ENCODE measurements around the gene RPSA. TPM values are rescaled to one million over a fixed set of nuclear protein-coding genes. Genes with fewer than 3 reads are reported as not detected.
"Not testable (repeated sequence)": the region's sequence is repeated elsewhere in the genome, so short reads cannot be mapped to it uniquely, and the experiment has no call there.

The RPSA gene
- 1,277 and 1,831 TPM in 2 replicates for total RNA-seq (2014; rRNA removed; shearing (Covaris generic))

- H3K4me1 ChIP-seq (replicated peaks): peaks cover 12% of the 10 kb centered on the region
- H3K4me3 ChIP-seq: peak within 1 kb of the TSS; percentile 63
- no peaks in the 10 kb centered on the region for H3K9me3 ChIP-seq (replicated peaks)
- peak; percentile 93 to 94 for DNase-seq (ENCODE audit: low read depth in 1 of 2, low spot score in 2 of 2)
- peaks cover 48% of the 10 kb centered on the region for H3K36me3 ChIP-seq
- H3K27me3 ChIP-seq (replicated peaks): no peaks in the 10 kb centered on the region
- H3K27ac ChIP-seq: peak within 1 kb of the TSS; percentile 77
Measured at GRCh38 chr3:39406368-39407258, at the start of gene RPSA. RPSA (plus strand) TSS chr3:39406720; CDS start chr3:39407654, 934 bp downstream.

DNA sequence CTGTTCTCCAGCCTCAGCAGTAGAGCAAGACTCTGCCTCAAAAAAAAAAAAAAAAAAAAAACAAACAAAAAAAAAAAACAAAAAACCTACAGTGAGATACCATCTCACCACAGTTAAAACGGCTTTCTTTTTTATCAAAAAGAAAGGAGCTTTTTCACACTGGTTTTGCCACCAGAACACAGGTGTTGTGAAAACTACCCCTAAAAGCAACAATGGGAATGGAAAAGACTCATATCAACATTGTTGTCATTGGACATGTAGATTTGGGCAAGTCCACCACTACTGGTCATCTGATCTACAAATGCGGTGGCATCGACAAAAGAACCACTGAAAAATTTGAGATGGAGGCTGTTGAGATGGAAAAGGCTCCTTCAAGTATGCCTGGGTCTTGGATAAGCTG, 48.2 kb upstream of the RPSA start:
- H3K4me3 ChIP-seq: no peak overlapping the region
- no peaks in the 10 kb centered on the region for H3K27me3 ChIP-seq (replicated peaks)
- no peaks in the 10 kb centered on the region for H3K36me3 ChIP-seq
- no peaks in the 10 kb centered on the region for H3K4me1 ChIP-seq (replicated peaks)
- H3K27ac ChIP-seq: no peak overlapping the region
- DNase-seq (ENCODE audit: low read depth in 1 of 2, low spot score in 2 of 2): no peak
- H3K9me3 ChIP-seq (replicated peaks): no peaks in the 10 kb centered on the region

- H3K27me3 ChIP-seq (replicated peaks): no peaks in the 10 kb centered on the region
- no peaks in the 10 kb centered on the region for H3K4me1 ChIP-seq (replicated peaks)
- no peak for DNase-seq (ENCODE audit: low read depth in 1 of 2, low spot score in 2 of 2)
- H3K4me3 ChIP-seq: no peak overlapping the region
- no peaks in the 10 kb centered on the region for H3K36me3 ChIP-seq
- no peak overlapping the region for H3K27ac ChIP-seq
- H3K9me3 ChIP-seq (replicated peaks): no peaks in the 10 kb centered on the region
Measured at GRCh38 chr3:39361252-39361927, 45.1 kb upstream of the RPSA start.

DNA sequence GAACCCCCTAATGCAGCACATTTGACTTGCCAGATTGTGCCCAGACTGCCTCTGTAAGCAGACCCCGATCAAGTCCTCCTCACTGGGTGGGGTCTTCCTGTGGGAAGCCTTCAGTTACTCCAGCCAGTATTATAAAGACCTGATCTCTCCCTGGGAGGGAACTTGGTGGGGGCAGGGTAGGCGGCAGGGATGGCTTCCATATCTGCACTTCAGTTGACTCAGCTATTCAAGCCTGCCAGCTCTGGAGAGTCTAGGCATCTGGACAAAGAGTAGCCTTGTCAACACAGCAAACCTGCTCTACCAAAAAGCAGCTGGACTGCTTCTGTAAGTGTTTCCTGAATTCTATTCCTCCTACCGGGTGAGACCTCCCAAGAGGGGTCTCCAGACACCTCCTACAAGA, 44.3 kb upstream of the RPSA start:
- no peak overlapping the region for H3K27ac ChIP-seq
- no peaks in the 10 kb centered on the region for H3K9me3 ChIP-seq (replicated peaks)
- no peaks in the 10 kb centered on the region for H3K27me3 ChIP-seq (replicated peaks)
- H3K4me3 ChIP-seq: no peak overlapping the region
- H3K36me3 ChIP-seq: no peaks in the 10 kb centered on the region
- DNase-seq (ENCODE audit: low read depth in 1 of 2, low spot score in 2 of 2): no peak
- H3K4me1 ChIP-seq (replicated peaks): no peaks in the 10 kb centered on the region

GRCh38 chr3:39362812-39363211, 43.7 kb upstream of the RPSA start:
- H3K9me3 ChIP-seq (replicated peaks): no peaks in the 10 kb centered on the region
- no peaks in the 10 kb centered on the region for H3K4me1 ChIP-seq (replicated peaks)
- no peaks in the 10 kb centered on the region for H3K27me3 ChIP-seq (replicated peaks)
- no peak overlapping the region for H3K27ac ChIP-seq
- DNase-seq (ENCODE audit: low read depth in 1 of 2, low spot score in 2 of 2): no peak
- H3K36me3 ChIP-seq: no peaks in the 10 kb centered on the region
- no peak overlapping the region for H3K4me3 ChIP-seq

GRCh38 chr3:39370450-39370849, 36.1 kb upstream of the RPSA start:
- not testable (repeated sequence) for H3K4me3 ChIP-seq; H3K27ac ChIP-seq; DNase-seq (ENCODE audit: low read depth in 1 of 2, low spot score in 2 of 2)

DNA sequence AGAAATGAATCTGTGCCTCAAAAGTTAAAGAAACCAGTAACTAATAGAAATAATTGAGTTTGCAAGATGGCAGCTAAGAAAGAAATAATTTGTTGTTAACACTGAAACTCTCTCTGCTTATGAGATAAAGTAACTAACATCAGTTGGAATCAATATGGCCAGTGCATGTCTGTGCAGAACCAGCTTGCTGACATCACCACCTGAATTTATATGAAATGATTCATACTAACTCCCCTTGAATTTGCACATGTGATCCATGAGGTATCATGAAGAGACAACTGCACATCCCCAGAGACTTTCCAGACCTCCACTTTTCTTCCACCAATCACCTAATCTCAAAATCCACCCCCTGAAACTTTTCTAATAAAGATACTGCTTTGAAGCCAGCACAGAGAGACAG, 33.7 kb upstream of the RPSA start:
- H3K4me3 ChIP-seq: no peak overlapping the region
- no peak overlapping the region for H3K27ac ChIP-seq
- no peaks in the 10 kb centered on the region for H3K9me3 ChIP-seq (replicated peaks)
- no peaks in the 10 kb centered on the region for H3K27me3 ChIP-seq (replicated peaks)
- H3K36me3 ChIP-seq: no peaks in the 10 kb centered on the region
- DNase-seq (ENCODE audit: low read depth in 1 of 2, low spot score in 2 of 2): no peak
- H3K4me1 ChIP-seq (replicated peaks): no peaks in the 10 kb centered on the region

More at GRCh38 chr3:39370450-39370849, 36.1 kb upstream of the RPSA start:
- not testable (repeated sequence) for H3K4me1 ChIP-seq (replicated peaks); H3K27me3 ChIP-seq (replicated peaks); H3K9me3 ChIP-seq (replicated peaks); H3K36me3 ChIP-seq

GRCh38 chr3:39376959-39377634, 29.4 kb upstream of the RPSA start:
- Histone ChIP-seq H3K9me3 (replicated peaks) (no peaks in the 10 kb centered on the region), H3K4me3 (no peak overlapping the region), H3K27ac (no peak overlapping the region), H3K27me3 (replicated peaks) (no peaks in the 10 kb centered on the region), H3K36me3 (no peaks in the 10 kb centered on the region), H3K4me1 (replicated peaks) (no peaks in the 10 kb centered on the region)
- no peak for DNase-seq (ENCODE audit: low read depth in 1 of 2, low spot score in 2 of 2)

- H3K4me3 ChIP-seq: no peak overlapping the region
- no peaks in the 10 kb centered on the region for H3K27me3 ChIP-seq (replicated peaks)
- no peak for DNase-seq (ENCODE audit: low read depth in 1 of 2, low spot score in 2 of 2)
- no peak overlapping the region for H3K27ac ChIP-seq
- H3K4me1 ChIP-seq (replicated peaks): no peaks in the 10 kb centered on the region; the same call in 1 of the 2 replicates
- H3K9me3 ChIP-seq (replicated peaks): no peaks in the 10 kb centered on the region
- H3K36me3 ChIP-seq: no peaks in the 10 kb centered on the region
Measured at GRCh38 chr3:39378088-39378487, 28.4 kb upstream of the RPSA start.

DNA sequence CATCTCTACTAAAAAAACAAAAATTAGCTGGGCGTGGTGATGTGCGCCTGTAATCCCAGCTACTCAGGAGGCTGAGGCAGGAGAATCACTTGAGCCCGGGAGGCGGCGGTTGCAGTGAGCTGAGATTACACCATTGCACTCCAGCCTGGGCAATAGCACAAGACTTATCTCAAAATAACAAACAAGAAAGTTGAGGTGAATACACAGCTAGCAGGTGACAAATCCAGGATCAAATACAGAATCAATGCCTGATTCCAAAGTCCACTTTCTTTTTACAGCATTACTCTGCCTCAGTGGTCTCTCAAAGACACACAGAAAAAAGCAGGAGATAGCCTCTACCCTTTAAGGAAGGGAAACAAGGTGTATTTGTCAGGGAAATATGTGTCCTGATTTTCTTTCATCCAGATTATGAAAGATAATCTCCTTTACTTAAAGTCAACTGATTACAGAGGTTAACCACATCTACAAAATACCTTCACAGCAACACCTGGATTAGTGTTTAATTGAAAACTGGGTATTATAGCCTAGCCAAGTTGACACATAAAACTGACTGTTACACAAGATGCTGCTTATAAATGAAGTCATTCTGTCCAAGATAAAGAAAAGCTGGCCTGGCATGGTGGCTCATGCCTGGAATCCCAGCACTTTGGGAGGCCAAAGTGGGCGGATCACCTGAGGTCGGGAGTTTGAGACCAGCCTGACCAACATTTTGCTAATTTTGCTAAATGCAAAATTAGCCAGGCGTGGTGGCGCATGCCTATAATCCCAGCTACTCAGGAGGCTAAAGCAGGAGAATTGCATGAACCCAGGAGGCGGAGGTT, 27.4 kb upstream of the RPSA start:
- Histone ChIP-seq H3K36me3 (0 out of 2 replicates have a peak, but pooled peaks cover 4% of the 10 kb centered on the region), H3K4me3 (no peak overlapping the region), H3K27me3 (replicated peaks) (no peaks in the 10 kb centered on the region), H3K27ac (no peak overlapping the region), H3K9me3 (replicated peaks) (no peaks in the 10 kb centered on the region), H3K4me1 (replicated peaks) (no peaks in the 10 kb centered on the region; the same call in 1 of the 2 replicates)
- no peak for DNase-seq (ENCODE audit: low read depth in 1 of 2, low spot score in 2 of 2)

GRCh38 chr3:39379778-39380155, 26.8 kb upstream of the RPSA start:
- Histone ChIP-seq H3K4me3 (no peak overlapping the region), H3K27me3 (replicated peaks) (no peaks in the 10 kb centered on the region), H3K4me1 (replicated peaks) (peaks cover under 1% of the 10 kb centered on the region; the same call in 1 of the 2 replicates), H3K27ac (no peak overlapping the region), H3K36me3 (0 out of 2 replicates have a peak, but pooled peaks cover 4% of the 10 kb centered on the region), H3K9me3 (replicated peaks) (no peaks in the 10 kb centered on the region)
- no peak for DNase-seq (ENCODE audit: low read depth in 1 of 2, low spot score in 2 of 2)

GRCh38 chr3:39381432-39381831, 25.1 kb upstream of the RPSA start:
- no peaks in the 10 kb centered on the region for H3K9me3 ChIP-seq (replicated peaks)
- H3K27me3 ChIP-seq (replicated peaks): no peaks in the 10 kb centered on the region
- H3K27ac ChIP-seq: no peak overlapping the region
- H3K4me1 ChIP-seq (replicated peaks): peaks cover 3% of the 10 kb centered on the region; the same call in 1 of the 2 replicates
- H3K4me3 ChIP-seq: no peak overlapping the region
- DNase-seq (ENCODE audit: low read depth in 1 of 2, low spot score in 2 of 2): no peak
- peaks cover 10% of the 10 kb centered on the region for H3K36me3 ChIP-seq

All from SJSA1 (cell line).